22Rv1 (cell line): ENCODE results near the gene CNTN5.

Experiments
- CTCF ChIP-seq: fragments of 450-650 bp; IDR thresholded peaks from 2 replicates; pipeline ENCODE4 v1.5.1; 2017; ENCODE audit warnings: mild to moderate bottlenecking
- ZFX ChIP-seq: fragments of 450-650 bp; IDR thresholded peaks from 2 replicates; pipeline ENCODE4 v1.6.1; 2017; ENCODE audit warnings: antibody characterized with exemption, borderline replicate concordance

GRCh38 chr11:99238401-99238800 is 217.7 kb downstream of the CNTN5 start:
- TF ChIP-seq CTCF (no peak), ZFX (no peak)
